ENCODE data around the gene BICC1.

BICC1 gene

DNA sequence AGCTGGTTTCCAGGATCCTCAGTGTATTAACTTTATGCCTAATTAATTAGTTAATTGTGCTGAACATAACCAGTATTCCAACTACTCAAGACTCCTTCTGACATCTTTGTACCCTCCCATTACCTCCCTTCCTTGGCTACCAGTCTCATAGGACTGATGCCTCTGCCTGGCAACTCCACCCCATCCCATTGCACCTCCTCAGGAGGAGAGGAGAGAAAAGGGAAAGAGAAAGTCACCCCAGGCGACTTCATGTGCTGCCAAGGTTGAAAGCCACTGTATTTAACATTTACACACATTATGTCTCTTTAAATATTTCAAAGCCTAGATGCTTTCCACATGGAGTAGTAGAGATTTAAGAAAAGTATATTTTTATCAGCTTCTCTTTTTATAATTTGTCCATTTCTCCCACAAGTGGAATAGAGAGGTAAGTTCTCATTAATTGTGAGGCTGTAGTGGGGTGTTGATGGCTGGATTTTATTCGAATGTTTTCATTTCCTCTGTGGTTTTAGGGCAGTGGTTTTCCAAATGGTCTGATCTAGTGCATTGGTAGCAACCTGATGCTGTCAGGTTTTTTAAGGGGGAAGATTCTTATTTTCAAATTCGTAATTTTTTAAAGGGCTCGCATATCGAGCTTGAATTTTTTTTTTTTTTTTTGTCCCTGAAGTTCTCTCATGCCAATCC is 148.0 kb downstream of the BICC1 start:
- no peak for DNase-seq

DNA sequence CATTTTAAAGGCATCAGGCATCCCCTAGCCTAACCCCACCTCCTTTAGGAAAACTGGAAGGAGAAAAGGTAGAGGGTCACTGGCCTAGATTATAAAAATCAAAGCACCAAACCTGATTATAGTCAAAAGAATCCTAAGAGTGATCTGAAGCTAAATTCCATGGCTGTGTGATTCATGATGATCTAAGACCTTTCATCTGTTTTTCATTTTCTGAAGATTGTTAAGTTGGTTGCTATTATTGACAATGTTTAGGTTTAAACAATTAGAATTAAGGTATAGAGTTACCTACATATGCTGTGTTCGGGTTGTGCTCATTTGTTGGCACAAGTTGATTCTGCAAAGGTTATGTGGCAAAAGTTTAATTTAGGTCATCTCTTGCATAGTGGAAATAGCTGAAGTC is 148.7 kb downstream of the BICC1 start:
- DNase-seq: no peak

DNA sequence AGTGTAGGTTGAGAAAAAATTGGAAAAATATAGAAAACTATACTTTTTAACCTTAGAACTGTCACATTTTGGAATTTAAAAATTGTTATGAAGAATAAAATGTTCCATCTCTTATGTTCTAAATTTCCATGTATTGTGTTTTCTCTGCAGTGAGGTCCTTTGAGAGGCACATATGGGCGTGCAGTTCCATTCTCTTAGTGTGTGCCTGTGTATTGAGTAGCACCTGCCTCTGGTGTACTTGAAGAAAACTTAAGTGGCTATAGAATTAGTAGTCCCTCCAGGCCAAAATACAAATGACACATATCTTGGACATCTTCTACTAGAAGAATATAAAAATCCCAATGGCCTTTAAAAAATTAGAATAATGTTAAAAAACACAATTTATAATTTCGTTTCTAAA is 149.2 kb downstream of the BICC1 start:
- no peak for DNase-seq

DNA sequence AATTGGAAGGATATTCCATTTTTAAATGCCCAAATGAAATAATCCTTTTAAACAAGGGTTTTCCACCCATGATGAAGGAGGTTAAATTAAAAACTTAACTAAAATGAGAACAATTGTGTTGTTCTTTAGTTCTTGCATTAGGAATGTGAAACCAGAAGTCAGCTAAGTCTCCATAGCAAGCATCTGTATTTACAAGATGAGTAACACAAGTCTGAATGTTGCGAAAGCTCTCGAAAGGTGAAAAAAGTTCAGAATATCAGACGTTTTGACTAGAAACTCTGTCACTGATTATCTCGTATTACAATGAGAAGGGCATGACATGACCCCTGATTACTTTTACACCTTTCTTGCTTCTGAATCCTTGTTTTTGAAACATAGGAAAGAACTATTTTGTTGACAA is 149.6 kb downstream of the BICC1 start:
- no peak for DNase-seq

DNA sequence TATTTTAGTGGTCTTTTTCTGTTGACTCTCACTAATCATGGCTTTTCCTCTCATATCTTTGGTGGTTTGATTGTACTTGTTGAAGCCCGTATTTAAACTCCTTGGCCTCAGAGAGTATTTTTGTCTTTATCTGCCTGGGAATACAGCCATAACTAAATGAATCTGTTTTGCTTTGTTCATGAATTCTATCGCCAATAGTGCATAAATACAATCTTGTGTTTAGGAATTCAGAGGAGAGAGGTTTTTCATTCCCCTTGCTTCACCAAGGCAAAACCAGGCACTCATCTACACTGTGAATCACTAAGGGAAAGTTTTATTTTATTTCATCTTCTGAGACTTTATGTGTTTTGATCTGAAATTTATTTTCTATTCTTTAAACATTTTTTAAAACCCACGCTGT is 152.7 kb downstream of the BICC1 start:
- no peak for DNase-seq

DNA sequence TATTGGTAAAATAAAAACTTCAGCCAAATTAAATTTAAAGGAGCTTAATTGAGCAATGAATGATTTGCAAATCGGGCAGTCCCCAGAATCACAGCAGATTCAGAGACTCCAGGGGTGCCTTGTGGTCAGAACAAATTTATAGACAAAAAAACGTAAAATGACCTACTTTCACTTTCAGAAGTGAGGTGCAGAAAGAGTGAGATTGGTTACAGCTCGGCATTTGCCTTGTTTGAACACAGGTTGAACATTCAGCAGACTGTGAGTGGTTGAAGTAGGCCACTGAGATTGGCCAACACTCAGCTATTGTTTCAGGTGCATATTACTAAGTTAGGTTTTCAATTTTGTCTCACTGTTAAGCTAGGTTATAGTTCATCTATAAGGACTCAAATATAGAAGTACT is 153.4 kb downstream of the BICC1 start:
- DNase-seq: no peak

DNA sequence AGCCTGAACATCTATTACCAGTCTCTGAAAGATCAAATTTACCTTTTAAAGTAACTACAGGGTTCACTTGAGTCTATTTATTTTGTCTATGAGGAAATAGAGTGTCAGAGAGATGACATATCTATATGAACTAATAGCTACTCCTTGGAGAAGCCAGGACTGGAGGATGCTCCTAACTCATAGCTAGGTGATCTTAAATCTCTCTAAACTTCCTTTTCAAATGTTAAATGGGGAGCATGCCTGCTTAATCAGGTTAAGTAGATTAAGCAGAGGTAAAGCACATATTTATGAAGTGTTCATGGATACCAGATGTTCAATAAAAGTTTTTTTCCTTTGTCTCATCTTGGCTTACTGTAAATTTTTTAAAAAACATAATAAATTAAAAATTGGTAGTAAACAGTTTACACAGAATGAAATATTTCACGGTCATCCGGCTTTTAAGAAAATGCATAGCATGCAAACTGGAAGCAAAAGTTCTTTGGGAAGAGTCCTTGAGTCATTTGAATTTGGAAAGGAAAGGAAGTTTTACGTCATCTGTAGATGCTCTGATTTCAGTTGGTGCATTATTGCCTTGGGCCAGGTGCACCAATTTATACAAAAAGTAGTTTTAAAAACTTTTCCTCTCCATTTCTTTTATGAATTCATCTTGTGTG is 155.1 kb downstream of the BICC1 start:
- DNase-seq: no peak

DNA sequence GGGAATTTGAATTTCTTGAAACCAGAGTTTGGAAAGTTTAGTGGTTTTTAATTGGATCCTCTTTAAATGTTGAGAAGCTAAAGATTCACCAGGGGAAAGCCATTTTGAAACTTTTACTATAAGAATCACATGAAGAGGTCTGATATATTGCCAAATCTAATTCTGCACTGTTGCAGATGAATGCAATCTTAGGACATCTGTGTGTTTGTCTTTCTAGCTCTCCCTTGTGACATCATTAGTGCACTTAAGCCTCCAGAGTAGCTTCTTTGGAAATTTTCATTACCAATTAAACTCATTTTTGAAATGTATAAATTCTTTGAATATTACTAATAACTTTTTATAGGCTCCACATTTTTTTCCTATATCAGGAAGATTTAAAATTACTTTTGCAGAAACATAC is 160.2 kb downstream of the BICC1 start:
- DNase-seq: no peak

DNA sequence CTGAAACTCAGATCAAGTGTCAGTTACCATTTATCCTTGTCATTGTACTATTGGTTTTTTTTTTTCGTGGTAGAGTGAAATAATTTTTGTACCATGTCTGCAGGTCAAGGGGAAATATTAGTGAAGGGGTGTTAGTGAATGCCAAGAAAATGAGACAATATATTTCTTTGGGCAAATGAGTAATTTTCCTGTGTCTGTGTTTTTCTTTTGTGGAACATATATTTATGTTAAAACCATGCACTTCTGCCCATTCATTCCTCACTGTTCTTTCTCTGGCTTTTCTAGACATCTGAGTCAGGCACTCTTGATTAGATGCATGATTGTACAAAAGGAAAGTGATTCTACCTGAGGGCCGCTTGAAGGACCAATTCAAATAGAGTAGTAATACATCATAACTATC is 161.6 kb downstream of the BICC1 start:
- no peak for DNase-seq

DNA sequence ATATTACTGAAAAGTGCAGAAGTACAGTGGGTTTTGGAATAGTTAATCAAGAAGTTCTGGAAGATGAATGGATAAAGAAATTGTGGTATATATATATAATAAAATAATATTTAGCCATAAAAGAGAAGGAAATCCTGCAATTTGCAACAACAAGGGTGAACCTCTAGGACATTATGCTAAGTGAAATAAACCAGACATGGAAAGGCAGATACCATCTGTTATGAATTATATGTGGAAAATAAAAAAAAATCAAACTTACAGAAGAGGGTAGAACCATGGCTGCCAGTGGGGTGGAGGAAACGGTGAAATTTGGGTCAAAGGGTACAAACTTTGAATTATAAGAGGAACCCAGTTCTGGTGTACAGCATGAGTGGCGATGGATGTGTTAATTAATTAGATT is 162.6 kb downstream of the BICC1 start:
- no peak for DNase-seq

DNA sequence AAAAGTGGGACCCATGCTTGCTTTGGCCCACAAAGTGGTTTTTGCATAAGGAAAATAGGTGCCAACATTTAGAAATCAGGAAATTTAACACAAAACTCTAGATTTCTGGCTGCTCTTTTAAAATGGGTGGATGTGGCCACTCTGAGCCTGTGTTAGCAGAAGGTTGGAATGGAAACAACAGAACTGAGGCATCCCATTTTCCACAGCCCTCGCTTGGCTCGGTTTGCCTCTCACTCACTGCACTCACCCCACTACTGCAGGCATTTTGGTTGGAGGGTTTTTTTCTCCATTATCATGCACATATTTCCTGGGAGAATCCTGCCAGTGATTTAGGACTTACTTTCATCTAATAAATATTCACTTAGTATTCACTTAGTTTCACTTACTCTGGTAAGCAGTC is 178.9 kb downstream of the BICC1 start:
- no peak for DNase-seq

DNA sequence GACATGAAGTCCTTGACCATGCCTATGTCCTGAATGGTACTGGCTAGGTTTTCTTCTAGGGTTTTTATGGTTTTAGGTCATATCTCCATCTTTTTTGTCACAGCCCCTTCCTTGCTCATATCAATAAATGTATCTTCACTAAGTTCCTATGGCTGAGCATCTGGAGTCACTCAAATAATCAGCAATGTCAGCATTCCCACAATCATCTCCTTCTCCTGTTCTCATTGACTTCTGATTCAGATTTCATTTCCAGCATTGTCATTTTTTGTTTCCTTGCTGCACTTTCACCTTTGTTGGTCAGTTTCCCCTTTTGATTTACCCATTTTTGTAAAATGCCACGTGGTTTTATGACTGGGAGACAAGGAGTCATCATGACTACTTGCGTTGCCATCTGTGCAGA is 181.2 kb downstream of the BICC1 start:
- no peak for DNase-seq

DNA sequence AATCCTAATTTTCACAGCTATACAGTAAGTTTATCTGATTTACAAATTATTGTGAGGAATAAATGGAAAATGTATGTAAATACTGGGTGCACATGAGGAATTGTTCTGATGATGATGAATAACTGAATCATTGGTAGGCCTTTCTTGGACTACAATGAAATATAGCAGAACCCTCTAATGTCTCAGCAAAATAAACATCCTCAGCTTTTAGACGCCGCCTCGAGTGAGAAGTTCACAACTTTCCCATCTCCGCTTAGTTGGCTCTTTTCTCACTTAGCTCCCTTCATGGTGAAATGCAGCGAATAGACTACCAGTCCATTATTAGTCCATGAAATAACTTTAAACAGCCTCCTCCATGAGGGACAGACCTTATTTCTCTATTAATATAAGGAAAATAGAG is 182.3 kb downstream of the BICC1 start:
- no peak for DNase-seq

DNA sequence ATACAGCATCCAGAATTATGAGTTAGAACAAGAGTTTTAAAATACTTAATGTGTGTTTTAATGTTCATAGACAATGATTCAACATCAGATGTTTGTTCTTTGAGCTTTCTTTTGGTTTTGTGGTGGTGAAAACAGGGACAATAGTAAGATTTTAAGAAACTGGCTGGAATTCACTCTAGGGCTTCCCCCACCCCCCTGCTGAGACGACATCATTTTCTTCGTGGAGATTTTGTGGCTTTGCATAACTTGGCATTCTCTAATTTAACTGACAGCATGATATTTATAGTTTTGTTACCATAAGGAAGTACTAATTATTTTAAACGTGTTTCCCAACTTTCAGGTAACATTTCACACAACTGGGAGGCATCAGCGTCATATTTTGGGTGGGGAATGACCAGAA is 184.1 kb downstream of the BICC1 start:
- DNase-seq: no peak

DNA sequence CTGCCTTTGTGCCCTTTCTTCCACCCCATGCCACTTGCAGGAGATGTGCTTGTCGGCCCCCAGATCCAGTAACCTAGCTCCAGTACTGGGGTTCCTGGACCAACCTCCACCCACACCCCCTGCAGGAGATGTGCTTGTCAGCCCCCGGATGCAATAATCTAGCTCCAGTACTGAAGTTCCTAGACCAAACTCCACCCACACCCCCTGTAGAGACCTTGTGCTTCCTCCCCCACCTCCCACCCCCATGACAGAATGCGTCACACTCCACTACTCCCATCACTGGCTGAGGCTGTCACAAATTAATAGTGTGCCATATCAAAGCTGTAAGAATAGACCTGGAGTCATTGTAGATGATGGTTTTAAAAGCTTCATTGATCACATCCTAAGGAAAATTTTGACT is 185.0 kb downstream of the BICC1 start:
- no peak for DNase-seq

DNA sequence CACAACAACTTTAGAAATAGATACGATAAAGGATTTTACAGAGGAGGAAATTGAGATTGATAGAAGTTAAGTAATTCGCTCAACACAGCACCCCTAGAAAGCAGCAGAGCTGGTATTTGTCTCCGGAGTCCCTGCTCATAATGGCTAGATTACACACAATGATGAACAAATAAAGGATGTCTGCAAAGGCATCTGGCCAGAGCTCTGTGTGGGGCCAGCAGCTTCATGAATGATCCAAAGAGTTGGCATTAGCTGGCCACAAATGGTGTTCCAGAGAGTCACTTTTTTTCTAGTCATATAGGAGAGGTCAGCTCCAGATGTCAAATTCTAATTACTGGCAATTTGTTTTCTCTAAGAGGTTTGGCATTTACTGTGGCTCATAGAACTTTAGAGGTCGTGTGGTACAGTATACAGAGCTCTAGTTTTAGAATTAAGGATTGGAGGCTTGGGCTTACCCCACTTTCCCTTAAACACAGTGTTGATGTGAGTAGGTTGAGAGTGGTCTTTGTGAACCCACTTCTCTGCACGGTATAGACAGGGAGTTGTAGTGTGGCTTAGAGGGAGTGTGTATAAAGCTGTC is 186.2 kb downstream of the BICC1 start:
- no peak for DNase-seq

DNA sequence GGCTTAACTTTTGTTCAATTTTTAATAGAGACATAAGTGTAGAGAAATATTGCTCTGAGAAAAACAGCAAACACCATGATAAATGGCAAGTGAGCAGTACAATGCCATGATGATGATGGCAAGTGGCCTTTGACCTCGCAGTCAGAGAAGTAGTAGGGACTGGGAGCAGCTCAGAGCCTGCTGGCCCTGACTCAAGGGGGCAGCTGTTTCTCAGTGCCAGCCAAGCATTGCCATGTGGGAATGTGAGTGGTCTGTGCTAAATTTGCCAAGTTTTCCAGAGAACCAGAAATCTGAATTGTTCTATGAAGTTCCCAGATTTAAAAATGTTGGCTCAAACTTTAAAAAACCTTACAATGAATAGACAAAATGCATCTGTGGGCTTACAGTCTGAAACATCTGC is 187.9 kb downstream of the BICC1 start:
- no peak for DNase-seq

DNA sequence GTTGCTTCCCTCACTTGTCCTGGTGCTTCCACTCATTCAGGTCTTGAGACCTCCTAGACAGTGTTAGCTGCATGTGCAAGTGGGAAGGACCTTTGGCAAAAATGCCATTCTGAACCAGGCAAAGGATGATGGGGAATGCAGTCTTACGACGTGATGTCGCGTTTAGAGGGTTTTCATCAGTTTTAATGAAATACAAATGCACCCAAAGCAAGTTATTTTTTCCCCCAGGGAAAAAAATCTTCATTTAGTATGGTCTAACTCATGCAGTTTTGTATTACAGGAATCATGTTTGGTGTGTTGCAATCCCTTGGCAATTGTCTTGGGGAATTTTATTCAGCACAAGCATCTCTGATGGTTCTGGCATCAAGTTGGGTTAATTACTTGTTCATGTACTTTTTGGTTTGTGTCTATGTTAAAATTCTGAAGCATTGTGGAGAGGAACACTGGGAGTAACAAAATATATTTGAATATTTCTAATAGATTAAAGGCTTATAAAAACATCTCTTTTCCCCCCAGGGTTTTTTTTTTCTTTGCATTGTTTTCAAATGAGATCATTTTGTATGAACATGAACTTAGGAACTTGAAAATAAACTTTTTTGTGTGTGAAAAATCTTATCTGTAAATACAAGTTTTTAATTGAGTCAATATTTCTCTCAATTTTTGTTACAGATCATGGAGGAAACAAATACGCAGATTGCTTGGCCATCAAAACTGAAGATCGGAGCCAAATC is 188.9 kb downstream of the BICC1 start:
- no peak for DNase-seq

DNA sequence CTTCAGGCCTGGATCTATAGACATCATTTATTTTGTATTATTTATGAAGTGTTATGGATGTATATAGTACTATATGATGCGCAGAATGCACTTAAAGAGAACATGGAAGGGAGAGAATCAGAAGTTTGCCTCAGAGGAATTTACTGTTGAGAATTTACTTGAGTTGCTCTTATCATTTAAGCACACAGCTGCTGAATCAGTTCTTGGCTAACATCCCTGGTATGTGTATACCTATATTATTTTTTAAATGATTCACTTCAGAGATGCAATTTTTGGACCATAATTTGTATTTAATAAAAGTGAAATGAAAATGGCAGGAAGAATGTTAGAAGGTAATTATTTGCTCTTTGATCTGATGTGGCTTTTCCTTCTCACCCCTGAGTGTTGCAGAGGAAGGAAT is 191.6 kb downstream of the BICC1 start:
- DNase-seq: no peak

DNA sequence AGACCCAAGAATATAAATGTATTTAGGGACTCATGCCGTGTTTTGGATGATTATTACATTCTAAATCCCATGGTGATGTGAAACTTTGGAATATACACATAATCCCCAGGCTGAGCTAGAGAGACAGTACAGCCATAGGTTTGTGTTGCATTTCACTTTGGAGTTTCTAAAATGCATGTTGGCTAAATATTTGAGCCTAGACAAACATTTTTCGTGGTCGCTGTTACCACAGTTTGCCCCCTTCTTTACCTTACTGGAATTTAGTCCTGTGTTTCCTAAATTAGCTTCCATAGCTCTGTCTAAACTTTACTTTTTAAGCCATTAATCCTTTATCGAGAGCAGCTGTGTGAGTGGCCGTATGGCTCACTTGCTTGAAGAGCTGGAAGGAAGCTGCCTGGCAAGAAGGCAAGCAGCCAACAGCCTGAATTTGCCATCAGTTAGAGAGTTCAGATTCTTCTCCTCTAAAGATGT is 192.0 kb downstream of the BICC1 start:
- DNase-seq: no peak

DNA sequence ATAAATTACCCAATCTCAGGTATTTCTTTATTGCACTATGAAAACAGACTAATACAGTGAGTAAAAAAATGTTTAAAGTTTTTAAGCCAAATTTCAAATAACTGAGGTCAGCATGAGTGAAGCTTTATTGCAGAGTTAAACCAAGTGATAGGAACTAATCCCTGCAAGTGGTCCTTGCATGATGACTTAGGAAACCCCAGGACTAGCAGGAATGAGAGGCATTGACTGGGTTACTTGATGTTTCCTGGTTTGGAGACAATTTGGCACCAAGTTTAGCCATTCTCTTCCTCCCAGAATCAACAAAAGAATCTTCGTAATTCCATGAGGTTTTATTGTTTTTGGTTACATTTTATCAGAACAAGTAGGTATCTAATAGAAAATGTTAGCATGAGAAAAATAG is 194.2 kb downstream of the BICC1 start:
- no peak for DNase-seq

DNA sequence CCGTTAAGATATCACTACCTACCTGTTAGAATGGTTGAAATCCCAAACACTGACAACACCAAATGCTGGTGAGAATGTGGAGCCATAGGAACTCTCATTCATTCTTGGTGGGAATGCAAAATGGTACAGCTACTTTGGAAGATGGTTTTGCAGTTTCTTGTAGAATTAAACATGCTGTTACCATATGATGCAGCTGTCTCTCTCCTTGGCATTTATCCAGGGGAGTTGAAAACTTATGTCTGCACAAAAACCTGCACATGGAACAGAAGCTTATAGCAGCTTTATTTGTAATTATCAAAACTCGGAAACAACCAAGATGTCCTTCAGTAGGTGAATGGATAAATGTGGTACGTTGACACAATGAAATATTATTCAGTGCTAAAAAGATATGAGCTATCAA is 199.5 kb downstream of the BICC1 start:
- no peak for DNase-seq

DNA sequence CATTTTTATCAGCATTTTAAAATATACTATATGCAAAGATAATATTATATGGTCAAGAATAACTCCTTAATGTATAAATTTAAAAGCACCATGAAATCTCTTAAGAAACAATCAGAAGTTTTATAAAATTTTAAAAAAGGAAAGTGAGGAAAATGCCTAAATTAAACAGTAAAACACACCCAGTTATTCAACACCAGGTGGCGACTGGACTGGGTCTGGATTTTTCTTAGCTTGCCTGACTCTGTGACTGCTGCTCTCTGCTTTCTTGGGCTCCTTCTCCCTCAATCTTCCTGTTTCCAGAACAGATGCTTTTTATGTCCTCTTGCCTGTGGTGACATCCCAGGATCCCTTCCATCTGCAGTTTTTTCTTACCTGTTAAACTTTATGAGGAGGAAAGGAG is 200.3 kb downstream of the BICC1 start:
- DNase-seq: no peak

DNA sequence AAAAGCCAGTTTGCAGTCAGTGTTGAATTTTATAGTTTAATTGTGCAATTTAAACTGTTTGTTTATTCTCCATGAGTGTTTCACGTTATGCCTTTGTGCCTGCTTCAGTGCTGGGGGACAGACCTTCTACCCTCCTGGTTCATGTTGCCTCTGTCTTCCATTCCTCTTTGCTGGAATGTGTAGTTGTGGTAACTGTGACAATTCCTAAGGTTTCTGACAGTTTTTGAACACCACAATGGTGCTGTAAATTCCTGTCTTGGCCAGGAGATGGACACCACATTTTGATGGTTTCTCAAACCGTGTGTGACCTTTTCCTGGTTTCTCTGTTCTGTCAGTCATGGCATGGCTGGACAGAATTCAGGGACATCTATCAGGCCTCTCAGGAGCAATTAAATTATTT is 201.7 kb downstream of the BICC1 start:
- no peak for DNase-seq
